Measurements from ENCODE around the gene AZU1.

AZU1 gene

DNA sequence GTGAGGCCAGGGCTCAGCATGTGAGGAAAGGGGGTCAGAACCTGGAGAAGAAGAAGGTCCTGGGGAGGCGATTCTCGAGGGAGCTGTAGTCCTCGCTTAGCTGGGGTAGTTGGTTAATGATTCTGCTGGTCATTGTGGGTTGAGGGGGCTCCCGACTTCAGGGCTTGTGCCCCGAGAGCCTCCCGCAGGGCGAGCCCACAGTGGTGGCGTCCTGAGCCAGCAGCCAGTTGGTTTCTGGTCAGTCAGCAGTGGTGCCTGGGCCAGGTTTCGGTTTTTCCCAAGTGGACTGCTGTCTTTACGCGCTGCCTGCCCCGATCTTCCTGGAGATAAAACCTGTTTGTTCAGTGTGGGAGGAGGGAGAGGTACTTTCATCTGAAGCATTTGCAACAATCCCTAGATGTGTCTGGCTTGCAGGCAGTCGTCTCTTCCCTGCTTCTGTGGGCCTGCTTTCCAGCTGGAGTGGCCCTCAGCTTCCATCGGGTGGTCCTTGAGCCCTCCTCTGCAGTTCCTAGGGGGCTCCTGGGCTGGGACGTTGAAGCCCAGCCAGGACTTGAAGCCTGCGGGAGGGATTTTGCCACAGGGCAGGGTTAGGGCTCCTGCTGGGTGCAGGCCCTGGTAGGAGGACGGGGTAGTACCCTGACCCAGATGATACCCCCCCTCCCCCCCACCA, 27.1 kb upstream of the AZU1 start:
- no peak overlapping the region for H2AFZ ChIP-seq (ENCODE audit: low read depth, low read length, severe bottlenecking)
- H3K27ac ChIP-seq (ENCODE audit: low read depth, low read length): no peak overlapping the region
- H3K79me2 ChIP-seq (ENCODE audit: insufficient read depth, low read length): peaks cover 77% of the 10 kb centered on the region
- H3K9ac ChIP-seq (ENCODE audit: low read length): peak overlapping the region; percentile 98; the same call in 1 of the 2 replicates
- H3K9me2 ChIP-seq (replicated peaks; ENCODE audit: insufficient read depth, low read length): no peaks in the 10 kb centered on the region
- H3K9me3 ChIP-seq (ENCODE audit: insufficient read depth, low read length): no peaks in the 10 kb centered on the region
- H3F3A ChIP-seq (ENCODE audit: insufficient read depth): no peaks in the 10 kb centered on the region
- H3K36me3 ChIP-seq (ENCODE audit: low read length): peaks cover 11% of the 10 kb centered on the region; the same call in 1 of the 2 replicates
- TF ChIP-seq, protein P1, sequence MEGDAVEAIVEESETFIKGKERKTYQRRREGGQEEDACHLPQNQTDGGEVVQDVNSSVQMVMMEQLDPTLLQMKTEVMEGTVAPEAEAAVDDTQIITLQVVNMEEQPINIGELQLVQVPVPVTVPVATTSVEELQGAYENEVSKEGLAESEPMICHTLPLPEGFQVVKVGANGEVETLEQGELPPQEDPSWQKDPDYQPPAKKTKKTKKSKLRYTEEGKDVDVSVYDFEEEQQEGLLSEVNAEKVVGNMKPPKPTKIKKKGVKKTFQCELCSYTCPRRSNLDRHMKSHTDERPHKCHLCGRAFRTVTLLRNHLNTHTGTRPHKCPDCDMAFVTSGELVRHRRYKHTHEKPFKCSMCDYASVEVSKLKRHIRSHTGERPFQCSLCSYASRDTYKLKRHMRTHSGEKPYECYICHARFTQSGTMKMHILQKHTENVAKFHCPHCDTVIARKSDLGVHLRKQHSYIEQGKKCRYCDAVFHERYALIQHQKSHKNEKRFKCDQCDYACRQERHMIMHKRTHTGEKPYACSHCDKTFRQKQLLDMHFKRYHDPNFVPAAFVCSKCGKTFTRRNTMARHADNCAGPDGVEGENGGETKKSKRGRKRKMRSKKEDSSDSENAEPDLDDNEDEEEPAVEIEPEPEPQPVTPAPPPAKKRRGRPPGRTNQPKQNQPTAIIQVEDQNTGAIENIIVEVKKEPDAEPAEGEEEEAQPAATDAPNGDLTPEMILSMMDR (IDR thresholded peaks at IDR 0.05; ENCODE audit: insufficient read depth, low read length, poor library complexity, severe bottlenecking): no peak
- TF ChIP-seq EZH2phosphoT487 (conservative IDR thresholded peaks at IDR 0.05; ENCODE audit: low read length): no peak
- H3K4me2 ChIP-seq (ENCODE audit: low read depth, low read length, poor library complexity, severe bottlenecking): peak overlapping the region; percentile 78
- H4K20me1 ChIP-seq (ENCODE audit: low read depth, low read length): peaks cover 34% of the 10 kb centered on the region
- no peaks in the 10 kb centered on the region for H3K27me3 ChIP-seq (ENCODE audit: low read length)
- H3K4me3 ChIP-seq (ENCODE audit: insufficient read depth, low read length, poor library complexity, severe bottlenecking): no peak overlapping the region

DNA sequence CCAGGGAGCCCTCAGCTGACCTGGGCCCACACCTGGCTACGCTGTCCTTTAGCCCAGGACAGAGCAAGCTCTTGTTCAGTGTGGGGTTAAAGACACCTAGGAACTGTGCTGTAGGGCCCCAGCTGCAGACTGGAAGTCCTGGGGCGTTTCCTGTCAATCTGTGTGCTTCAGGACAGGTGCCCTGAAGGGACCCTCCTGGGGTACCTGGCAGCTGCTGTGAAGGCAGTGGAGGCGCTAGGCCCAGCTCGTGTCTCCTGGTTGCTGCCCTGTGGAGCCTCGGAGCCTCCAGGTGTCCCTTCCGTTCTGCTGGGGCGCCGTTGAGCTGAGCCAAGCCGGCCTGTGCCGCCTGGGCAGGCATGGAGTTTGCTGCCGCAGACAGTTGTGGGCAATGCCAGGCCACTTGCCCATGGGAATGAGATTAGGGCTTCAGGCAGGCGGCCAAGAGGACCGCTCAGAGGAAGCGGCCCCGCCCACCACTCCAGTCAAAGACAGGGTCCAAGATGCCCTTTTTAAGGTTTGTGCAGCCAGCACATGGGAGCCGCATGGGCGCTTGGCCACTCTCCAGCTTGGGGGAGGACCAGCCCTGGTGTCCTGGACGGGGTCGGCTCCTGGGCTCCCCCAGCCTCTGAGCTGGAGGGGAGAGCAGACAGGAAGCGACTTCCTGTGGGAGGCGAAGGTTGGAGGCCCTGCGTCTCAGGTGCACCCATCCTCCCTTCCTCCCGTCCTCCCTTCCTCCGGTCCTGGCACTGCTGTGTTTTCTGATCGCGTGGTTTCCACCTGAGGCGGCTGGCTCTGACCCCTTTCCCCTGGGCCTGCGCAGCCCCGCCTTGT, 26.4 kb upstream of the AZU1 start:
- Histone ChIP-seq H3K79me2 (ENCODE audit: insufficient read depth, low read length) (peaks cover 80% of the 10 kb centered on the region), H3K36me3 (ENCODE audit: low read length) (peaks cover 11% of the 10 kb centered on the region; the same call in 1 of the 2 replicates), H3K27ac (ENCODE audit: low read depth, low read length) (no peak overlapping the region), H4K20me1 (ENCODE audit: low read depth, low read length) (peaks cover 34% of the 10 kb centered on the region), H3K4me2 (ENCODE audit: low read depth, low read length, poor library complexity, severe bottlenecking) (no peak overlapping the region), H3K9me2 (replicated peaks; ENCODE audit: insufficient read depth, low read length) (no peaks in the 10 kb centered on the region), H3F3A (ENCODE audit: insufficient read depth) (no peaks in the 10 kb centered on the region), H3K4me3 (ENCODE audit: insufficient read depth, low read length, poor library complexity, severe bottlenecking) (no peak overlapping the region), H3K9ac (ENCODE audit: low read length) (no peak overlapping the region), H3K27me3 (ENCODE audit: low read length) (no peaks in the 10 kb centered on the region), H3K9me3 (ENCODE audit: insufficient read depth, low read length) (no peaks in the 10 kb centered on the region), H2AFZ (ENCODE audit: low read depth, low read length, severe bottlenecking) (no peak overlapping the region)
- TF ChIP-seq EZH2phosphoT487 (conservative IDR thresholded peaks at IDR 0.05; ENCODE audit: low read length): no peak
- TF ChIP-seq, protein P1 (IDR thresholded peaks at IDR 0.05; ENCODE audit: insufficient read depth, low read length, poor library complexity, severe bottlenecking): no peak

DNA sequence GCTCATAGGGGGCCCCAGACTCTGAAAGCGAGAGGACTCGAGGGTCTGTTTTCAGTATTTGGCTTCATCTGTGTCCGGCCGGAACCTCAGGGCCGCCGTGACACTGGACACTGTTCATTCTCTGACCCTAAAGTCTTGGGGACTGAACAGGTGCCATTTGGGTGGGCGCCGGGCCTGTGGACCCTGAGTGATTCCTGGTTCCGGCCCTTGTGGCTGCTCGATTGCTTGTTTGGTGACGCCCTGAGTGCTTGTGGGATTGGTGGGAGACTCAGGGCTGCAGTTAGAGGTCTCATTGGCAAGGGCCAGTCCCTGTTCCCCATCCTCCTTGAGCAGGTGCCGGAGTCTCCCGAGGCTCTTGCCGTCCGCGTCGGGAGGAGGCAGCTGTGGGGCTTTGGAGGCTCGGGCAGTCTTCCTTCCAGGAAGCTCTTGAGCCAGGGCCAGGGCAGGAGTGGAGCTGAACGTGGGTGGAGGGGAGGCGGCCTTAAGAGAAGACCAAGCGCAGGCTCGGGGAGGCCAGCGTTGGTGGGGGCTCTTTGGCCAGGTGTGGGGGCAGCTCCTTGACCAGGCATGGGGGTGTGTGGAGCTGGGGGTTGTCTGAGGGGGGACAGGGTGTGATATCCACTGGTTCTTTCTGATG, 25.7 kb upstream of the AZU1 start:
- H3K27ac ChIP-seq (ENCODE audit: low read depth, low read length): no peak overlapping the region
- H3K27me3 ChIP-seq (ENCODE audit: low read length): no peaks in the 10 kb centered on the region
- H3K9me3 ChIP-seq (ENCODE audit: insufficient read depth, low read length): no peaks in the 10 kb centered on the region
- no peak overlapping the region for H3K4me2 ChIP-seq (ENCODE audit: low read depth, low read length, poor library complexity, severe bottlenecking)
- H4K20me1 ChIP-seq (ENCODE audit: low read depth, low read length): peaks cover 40% of the 10 kb centered on the region
- peaks cover 14% of the 10 kb centered on the region; the same call in 1 of the 2 replicates for H3K36me3 ChIP-seq (ENCODE audit: low read length)
- H3F3A ChIP-seq (ENCODE audit: insufficient read depth): no peaks in the 10 kb centered on the region
- no peaks in the 10 kb centered on the region for H3K9me2 ChIP-seq (replicated peaks; ENCODE audit: insufficient read depth, low read length)
- H3K4me3 ChIP-seq (ENCODE audit: insufficient read depth, low read length, poor library complexity, severe bottlenecking): no peak overlapping the region
- H3K79me2 ChIP-seq (ENCODE audit: insufficient read depth, low read length): peaks cover 85% of the 10 kb centered on the region
- no peak overlapping the region for H3K9ac ChIP-seq (ENCODE audit: low read length)
- no peak for TF ChIP-seq EZH2phosphoT487 (conservative IDR thresholded peaks at IDR 0.05; ENCODE audit: low read length)
- TF ChIP-seq, protein P1 (IDR thresholded peaks at IDR 0.05; ENCODE audit: insufficient read depth, low read length, poor library complexity, severe bottlenecking): no peak
- no peak overlapping the region for H2AFZ ChIP-seq (ENCODE audit: low read depth, low read length, severe bottlenecking)
